CD4-positive, alpha-beta memory T cell (primary cell): ENCODE results near the gene PATJ. TPM values are rescaled to one million over a fixed set of nuclear protein-coding genes. Genes with fewer than 3 reads are reported as not detected.
"Not testable (repeated sequence)": the region's sequence is repeated elsewhere in the genome, so short reads cannot be mapped to it uniquely, and the experiment has no call there.

Experiments used
- CTCF ChIA-PET: fragments of 350-600 bp; sonication (Branson Sonifier 250); formaldehyde crosslinking; loops from one replicate; lab custom pipeline; 2021; ENCODE audit warnings: inconsistent platforms; ENCODE audit not compliant: partially characterized antibody; lab: Charles Lee
- POLR2A ChIA-PET: fragments of 350-600 bp; sonication (Branson Sonifier 250); formaldehyde crosslinking; loops from one replicate; lab custom pipeline; 2021; ENCODE audit not compliant: partially characterized antibody; lab: Charles Lee
- DNase-seq, 5 donors: peaks; one replicate each; pipeline versions ENCODE4 v3.0.0 to v3.0.0-alpha.2; 2020 to 2022; ENCODE audit warnings: mixed read lengths in 1 of 5
- H3K27ac ChIP-seq: one replicate; pipeline ENCODE4 v1.7.0; 2013; ENCODE audit warnings: low read depth, low read length
- H3K27me3 ChIP-seq: 2 replicates; pipeline ENCODE4 v1.7.0; 2013; ENCODE audit warnings: mild to moderate bottlenecking, low read length, moderate library complexity; ENCODE audit not compliant: insufficient read depth
- H3K36me3 ChIP-seq: 2 replicates; pipeline ENCODE4 v1.7.0; 2013; ENCODE audit warnings: mild to moderate bottlenecking, low read length, moderate library complexity; ENCODE audit not compliant: insufficient read depth
- H3K4me1 ChIP-seq: 2 replicates; pipeline ENCODE4 v1.7.0; 2013; ENCODE audit warnings: mild to moderate bottlenecking, low read length, moderate library complexity; ENCODE audit not compliant: insufficient read depth
- H3K4me3 ChIP-seq, 2 donors: one replicate each; pipeline ENCODE4 v1.7.0; 2013; ENCODE audit warnings: low read length in 2 of 2, mild to moderate bottlenecking in 1 of 2
- H3K9me3 ChIP-seq, 2 donors: one replicate each; pipeline ENCODE4 v1.7.0; 2013; ENCODE audit warnings: low read length in 2 of 2, control low read depth in 1 of 2; ENCODE audit not compliant: control insufficient read depth in 1 of 2
- H3K27ac Mint-ChIP-seq, 7 donors: one replicate each; pipeline ENCODE4 v1.8.0; 2020 to 2021; ENCODE audit warnings: mixed read lengths in 7 of 7, mild to moderate bottlenecking in 6 of 7, inconsistent platforms in 3 of 7, moderate library complexity in 3 of 7
- H3K27me3 Mint-ChIP-seq, 2 donors: one replicate each; pipeline ENCODE4 v1.8.0; 2020 to 2021; ENCODE audit warnings: mixed read lengths in 2 of 2
- H3K36me3 Mint-ChIP-seq, 2 donors: one replicate each; pipeline ENCODE4 v1.8.0; 2020 to 2021; ENCODE audit warnings: mixed read lengths in 2 of 2, inconsistent platforms in 1 of 2, mild to moderate bottlenecking in 1 of 2
- H3K4me1 Mint-ChIP-seq, 4 donors: one replicate each; pipeline ENCODE4 v1.8.0; 2020 to 2021; ENCODE audit warnings: mixed read lengths in 4 of 4, mild to moderate bottlenecking in 1 of 4
- H3K4me3 Mint-ChIP-seq, 8 donors: one replicate each; pipeline ENCODE4 v1.8.0; 2020 to 2021; ENCODE audit warnings: mixed read lengths in 8 of 8, mild to moderate bottlenecking in 7 of 8, moderate library complexity in 6 of 8, inconsistent platforms in 3 of 8
- H3K9me3 Mint-ChIP-seq, 8 donors: one replicate each; pipeline ENCODE4 v1.8.0; 2020 to 2021; ENCODE audit warnings: mixed read lengths in 8 of 8, mild to moderate bottlenecking in 5 of 8, inconsistent platforms in 3 of 8, moderate library complexity in 1 of 8
- intact Hi-C: fragments of 100-400 bp; cut with micrococcal nuclease; formaldehyde crosslinking; loops from one replicate; pipeline ENCODE4 v1.15.1; 2023
- polyA plus RNA-seq, 2 donors: library from polyadenylated mRNA; unstranded; fragments of 300-500 nt; fragmentation: Illumina TruSeq; gene quantifications; one replicate each; pipeline ENCODE4 v1.2.3, GENCODE V29; 2021
- total RNA-seq, 2 experiments: library from RNA; stranded (reverse); gene quantifications; one replicate each; pipeline ENCODE4 v1.2.3, GENCODE V29; 2021

The PATJ gene
- total and polyA plus RNA-seq, 4 experiments from 2014 or later, result 10.1 to 49.0 (median 38.0) TPM

GRCh38 chr1:61894296-61894695 lies 152.0 kb downstream of the PATJ start:
- H3K36me3 Mint-ChIP-seq, result peaks cover 66 to 73% of the 10 kb centered on the region in 2 donors
- H3K4me1 ChIP-seq, DNase-seq, H3K4me3 Mint-ChIP-seq, POLR2A ChIA-PET, H3K27me3 ChIP-seq, H3K9me3 Mint-ChIP-seq, H3K27me3 Mint-ChIP-seq, H3K9me3 ChIP-seq, H3K4me1 Mint-ChIP-seq, intact Hi-C loops, H3K4me3 ChIP-seq, H3K36me3 ChIP-seq, CTCF ChIA-PET, H3K27ac Mint-ChIP-seq, H3K27ac ChIP-seq: not testable (repeated sequence)

DNA sequence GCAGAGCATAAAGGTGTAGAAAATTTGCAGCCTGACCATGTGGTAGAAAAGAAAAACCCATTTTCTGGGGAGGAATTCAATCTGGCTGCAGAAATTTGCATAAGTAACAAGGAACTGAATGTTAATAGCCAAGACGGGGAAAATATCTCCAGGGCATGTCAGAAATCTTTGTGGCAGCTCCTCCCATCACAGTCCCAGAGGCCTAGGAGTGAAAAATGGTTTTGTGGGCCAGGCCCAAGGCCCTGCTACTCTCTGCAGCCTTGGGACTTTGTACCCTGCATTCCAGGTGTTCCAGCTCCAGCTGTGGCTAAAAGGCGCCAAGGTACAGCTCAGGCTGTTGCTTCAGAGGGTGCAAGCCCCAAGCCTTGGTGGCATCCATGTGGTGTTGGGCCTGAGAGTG lies 152.9 kb downstream of the PATJ start:
- DNase-seq, result no peak
- Mint-ChIP-seq H3K27ac (no peak overlapping the region), H3K9me3 (peaks cover 0 to 9% (median 3%) of the 10 kb centered on the region in 8 donors), H3K36me3 (peaks cover 64 to 76% of the 10 kb centered on the region in 2 donors), H3K4me3 (no peak overlapping the region), H3K27me3 (no peaks in the 10 kb centered on the region), H3K4me1 (peaks cover 0 to 2% (median 0%) of the 10 kb centered on the region in 4 donors)
- Histone ChIP-seq H3K27ac (no peak overlapping the region), H3K9me3 (no peaks in the 10 kb centered on the region), H3K4me3 (no peak overlapping the region), H3K4me1 (no peaks in the 10 kb centered on the region), H3K27me3 (no peaks in the 10 kb centered on the region), H3K36me3 (peaks cover 1% of the 10 kb centered on the region)
- intact Hi-C loops, result no loop called here
- ChIA-PET POLR2A (interaction anchor here (0.5 kb wide), 1 partner anchor 13 kb away, joined by 3 read pairs; no protein-coding TSS in a partner anchor), CTCF (no interaction called here)

GRCh38 chr1:61898658-61899057 lies 156.4 kb downstream of the PATJ start:
- Mint-ChIP-seq H3K36me3 (peaks cover 60 to 74% of the 10 kb centered on the region in 2 donors), H3K27me3 (no peaks in the 10 kb centered on the region), H3K4me1 (peaks cover 0 to 2% (median 0%) of the 10 kb centered on the region in 4 donors), H3K27ac (no peak overlapping the region), H3K9me3 (peaks cover 0 to 9% (median 3%) of the 10 kb centered on the region in 8 donors), H3K4me3 (no peak overlapping the region)
- Histone ChIP-seq H3K4me1 (no peaks in the 10 kb centered on the region), H3K36me3 (no peaks in the 10 kb centered on the region), H3K9me3 (no peaks in the 10 kb centered on the region), H3K27ac (no peak overlapping the region), H3K27me3 (no peaks in the 10 kb centered on the region), H3K4me3 (no peak overlapping the region)
- ChIA-PET CTCF (no interaction called here), POLR2A (no interaction called here)
- intact Hi-C loops, result no loop called here
- no peak for DNase-seq

- Histone ChIP-seq H3K36me3 (no peaks in the 10 kb centered on the region), H3K9me3 (no peaks in the 10 kb centered on the region), H3K4me3 (no peak overlapping the region), H3K27me3 (no peaks in the 10 kb centered on the region), H3K4me1 (no peaks in the 10 kb centered on the region), H3K27ac (no peak overlapping the region)
- CTCF ChIA-PET, result no interaction called here
- DNase-seq, result no peak
- Mint-ChIP-seq H3K27ac (no peak overlapping the region), H3K9me3 (no peaks in the 10 kb centered on the region), H3K36me3 (peaks cover 57 to 65% of the 10 kb centered on the region in 2 donors), H3K4me3 (no peak overlapping the region), H3K27me3 (no peaks in the 10 kb centered on the region), H3K4me1 (peaks cover 0 to 2% (median 0%) of the 10 kb centered on the region in 4 donors)
- intact Hi-C loops, result no loop called here
- POLR2A ChIA-PET, result no interaction called here
These were observed 162.1 kb downstream of the PATJ start for GRCh38 chr1:61904354-61904753.

DNA sequence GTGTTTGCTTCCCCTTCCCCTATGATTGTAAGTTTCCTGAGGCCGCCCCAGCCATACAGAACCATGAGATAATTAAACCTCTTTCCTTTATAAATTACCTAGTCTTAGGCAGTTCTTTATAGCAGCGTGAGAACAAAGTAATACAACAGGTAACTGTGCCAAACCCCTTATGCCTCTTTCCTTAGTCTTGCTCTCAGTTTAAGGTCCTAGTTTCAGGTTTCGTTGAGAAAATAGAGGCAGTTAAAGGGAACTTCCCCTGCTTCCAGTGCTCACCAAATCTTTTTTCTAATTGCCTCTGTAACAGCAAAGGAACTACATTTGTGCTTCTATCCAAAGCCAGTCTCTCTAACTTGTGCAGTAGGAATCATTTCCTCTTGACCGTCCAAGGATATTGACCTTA lies 164.8 kb downstream of the PATJ start:
- Mint-ChIP-seq H3K9me3 (no peaks in the 10 kb centered on the region), H3K27ac (peak overlapping the region in 1 of 7 donors; percentile 3), H3K4me3 (no peak overlapping the region), H3K4me1 (peaks cover 0 to 2% (median 0%) of the 10 kb centered on the region in 4 donors), H3K36me3 (peaks cover 59 to 63% of the 10 kb centered on the region in 2 donors), H3K27me3 (no peaks in the 10 kb centered on the region)
- ChIA-PET CTCF (no interaction called here), POLR2A (no interaction called here)
- intact Hi-C loops, result no loop called here
- peaks cover 4% of the 10 kb centered on the region for H3K36me3 ChIP-seq
- no peaks in the 10 kb centered on the region for H3K9me3 ChIP-seq
- H3K4me3 ChIP-seq, result no peak overlapping the region
- H3K4me1 ChIP-seq, result no peaks in the 10 kb centered on the region
- no peak for DNase-seq
- no peak overlapping the region for H3K27ac ChIP-seq
- no peaks in the 10 kb centered on the region for H3K27me3 ChIP-seq

- POLR2A ChIA-PET, result no interaction called here
- Mint-ChIP-seq H3K36me3 (peaks cover 56 to 57% of the 10 kb centered on the region in 2 donors), H3K27ac (no peak overlapping the region), H3K4me3 (no peak overlapping the region), H3K9me3 (no peaks in the 10 kb centered on the region), H3K4me1 (peaks cover 0 to 2% (median 0%) of the 10 kb centered on the region in 4 donors), H3K27me3 (no peaks in the 10 kb centered on the region)
- H3K4me3 ChIP-seq, result no peak overlapping the region
- H3K27me3 ChIP-seq, result no peaks in the 10 kb centered on the region
- no peak overlapping the region for H3K27ac ChIP-seq
- H3K9me3 ChIP-seq, result no peaks in the 10 kb centered on the region
- H3K36me3 ChIP-seq, result peaks cover 4% of the 10 kb centered on the region
- intact Hi-C loops, result no loop called here
- CTCF ChIA-PET, result no interaction called here
- no peak for DNase-seq
- H3K4me1 ChIP-seq, result no peaks in the 10 kb centered on the region
These were observed 167.8 kb downstream of the PATJ start for GRCh38 chr1:61910035-61910434.

GRCh38 chr1:61914823-61915482 lies 172.7 kb downstream of the PATJ start:
- Mint-ChIP-seq H3K4me3 (no peak overlapping the region), H3K36me3 (peaks cover 45 to 54% of the 10 kb centered on the region in 2 donors), H3K27me3 (no peaks in the 10 kb centered on the region), H3K4me1 (no peaks in the 10 kb centered on the region), H3K27ac (peak overlapping the region in 1 of 7 donors; percentile 22), H3K9me3 (no peaks in the 10 kb centered on the region)
- Histone ChIP-seq H3K27me3 (no peaks in the 10 kb centered on the region), H3K36me3 (peaks cover 4% of the 10 kb centered on the region), H3K9me3 (no peaks in the 10 kb centered on the region), H3K4me1 (no peaks in the 10 kb centered on the region), H3K4me3 (no peak overlapping the region), H3K27ac (no peak overlapping the region)
- intact Hi-C loops, result no loop called here
- DNase-seq, result no peak
- POLR2A ChIA-PET, result no interaction called here
- CTCF ChIA-PET, result no interaction called here
